ENCODE results near the gene LCE1E.

DNA sequence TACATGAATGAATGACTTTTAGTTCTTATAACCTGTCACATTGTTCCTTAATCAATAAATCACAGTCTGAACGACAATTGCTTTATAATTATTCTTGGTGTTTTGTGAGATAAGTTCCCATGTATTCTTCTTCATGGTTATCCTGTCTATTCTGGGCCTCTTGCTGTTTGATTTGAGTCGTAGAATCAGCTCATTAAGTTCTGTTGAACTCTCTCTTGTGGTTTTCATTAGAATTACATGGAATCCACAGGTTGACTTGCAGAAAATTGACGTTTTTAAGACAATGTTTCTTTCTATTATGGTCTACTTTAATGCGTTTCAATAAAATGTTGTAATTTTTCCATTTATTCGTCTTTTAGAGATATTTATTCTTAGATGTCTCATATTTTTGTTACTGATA, 37.2 kb downstream of the LCE1E start:
- TF ChIP-seq CTCF (IDR thresholded peaks at IDR 0.05 in 4 of 5, conservative IDR thresholded peaks at IDR 0.05 in 1 of 5) (no peak), POLR2A (IDR thresholded peaks at IDR 0.05) (no peak)

All from gastrocnemius medialis (tissue), 4 donors.